ENCODE results near the gene BTBD7. TPM values are rescaled to one million over a fixed set of nuclear protein-coding genes. Genes with fewer than 3 reads are reported as not detected.
A peak's percentile ranks its signal among the peaks of the same experiment; 100 is the strongest.
"Not testable (repeated sequence)": the region's sequence is repeated elsewhere in the genome, so short reads cannot be mapped to it uniquely, and the experiment has no call there.

Gene BTBD7
- total RNA-seq, 2 donors from 2014 or later: 10.1 to 15.9 TPM

DNA sequence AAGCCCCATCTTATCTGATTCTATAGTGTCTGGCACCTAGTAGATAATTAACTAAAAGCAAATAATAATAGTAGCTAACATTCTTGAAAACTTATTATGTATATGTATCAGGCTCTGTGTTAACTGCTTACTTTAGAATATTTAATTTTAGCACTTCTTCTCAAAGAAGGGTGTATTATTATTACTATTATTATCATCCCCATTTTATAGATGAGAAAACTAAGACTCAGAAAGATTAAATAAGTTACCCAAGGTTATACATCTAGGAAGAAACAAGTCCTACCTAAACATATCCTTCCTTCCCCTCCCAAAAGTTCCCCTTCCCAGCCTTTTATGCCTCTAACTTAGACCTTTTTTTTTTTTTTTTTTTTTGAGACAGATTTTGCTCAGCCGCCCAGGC lies 64.4 kb downstream of the BTBD7 start:
- H3K4me1 Mint-ChIP-seq: peaks cover 22% of the 10 kb centered on the region
- no peak for ATAC-seq (replicated peaks)
- H3K4me3 Mint-ChIP-seq: no peak overlapping the region
- H3K27ac Mint-ChIP-seq: peak overlapping the region; percentile 52
- no peaks in the 10 kb centered on the region for H3K27me3 Mint-ChIP-seq
- H3K9me3 Mint-ChIP-seq: no peaks in the 10 kb centered on the region
- H3K36me3 Mint-ChIP-seq (ENCODE audit: low read depth): peaks cover 20% of the 10 kb centered on the region

DNA sequence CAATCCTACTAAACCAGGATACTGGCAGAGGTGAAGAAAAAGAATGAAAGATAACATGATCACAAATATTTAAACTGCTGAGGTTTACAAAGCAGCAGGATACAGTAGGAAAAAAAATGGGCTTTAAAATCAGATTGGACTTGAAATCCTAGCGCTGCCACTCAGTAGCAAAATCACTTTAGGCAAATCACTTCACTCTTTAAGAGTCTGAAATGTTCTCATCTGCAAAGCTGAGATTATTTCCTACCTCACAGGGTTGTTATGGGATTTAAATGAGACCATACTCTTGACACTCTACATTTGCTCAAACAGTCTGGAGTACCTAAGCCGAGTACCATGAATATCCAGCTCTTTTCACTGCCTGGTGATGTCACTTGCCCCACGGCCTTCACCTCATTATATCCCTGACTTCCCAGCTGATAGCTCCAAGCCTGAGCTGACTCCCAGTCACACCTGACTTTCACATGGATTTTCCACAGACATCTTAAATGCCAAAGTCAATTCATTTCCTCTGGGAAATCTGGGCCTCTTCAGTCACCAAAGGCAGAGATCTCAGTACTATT lies 65.6 kb downstream of the BTBD7 start:
- Mint-ChIP-seq H3K27me3 (no peaks in the 10 kb centered on the region), H3K4me1 (peaks cover 19% of the 10 kb centered on the region), H3K36me3 (ENCODE audit: low read depth) (peaks cover 29% of the 10 kb centered on the region), H3K27ac (peak overlapping the region; percentile 53), H3K9me3 (no peaks in the 10 kb centered on the region), H3K4me3 (no peak overlapping the region)
- ATAC-seq (replicated peaks): no peak

DNA sequence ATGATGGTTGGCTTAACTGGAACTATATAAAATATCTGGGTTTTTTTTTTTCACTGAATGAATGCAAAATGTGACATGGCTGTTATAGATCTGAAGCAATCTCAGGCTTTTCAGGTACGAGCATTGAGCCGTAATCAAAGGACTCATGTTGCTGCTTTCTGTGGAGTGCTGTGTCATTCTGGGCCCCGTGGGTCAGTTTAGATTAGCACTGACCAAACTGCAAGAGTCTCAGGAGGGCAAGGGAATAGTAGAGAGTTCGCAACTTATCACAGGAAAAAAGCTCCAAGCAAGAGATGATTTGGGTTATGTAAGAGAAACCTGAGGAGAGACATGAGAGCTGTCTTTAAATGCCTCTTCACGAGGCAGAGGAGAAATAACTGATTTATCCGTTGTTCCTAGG lies 66.7 kb downstream of the BTBD7 start:
- ATAC-seq (replicated peaks): no peak
- peaks cover 33% of the 10 kb centered on the region for H3K36me3 Mint-ChIP-seq (ENCODE audit: low read depth)
- peaks cover 15% of the 10 kb centered on the region for H3K4me1 Mint-ChIP-seq
- no peak overlapping the region for H3K4me3 Mint-ChIP-seq
- H3K9me3 Mint-ChIP-seq: no peaks in the 10 kb centered on the region
- no peak overlapping the region for H3K27ac Mint-ChIP-seq
- H3K27me3 Mint-ChIP-seq: no peaks in the 10 kb centered on the region

DNA sequence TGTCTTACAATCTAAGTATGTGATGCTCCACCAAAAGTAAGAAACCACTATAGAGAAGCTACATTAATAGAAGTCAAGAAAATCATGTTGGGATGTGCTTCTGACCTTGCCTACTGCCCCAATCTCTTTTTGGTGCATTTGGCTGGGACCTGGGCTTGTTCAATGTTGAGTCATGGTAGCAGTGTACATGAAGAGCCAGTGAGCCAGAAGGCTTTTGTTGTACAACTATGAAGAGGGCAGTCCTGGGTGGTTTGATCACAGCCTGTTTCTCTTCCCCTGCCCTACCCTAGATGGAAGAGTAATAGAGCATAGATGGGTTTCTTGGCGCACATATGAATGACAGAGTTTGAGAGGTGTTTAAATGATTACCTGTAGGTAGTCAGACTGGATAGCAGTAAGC lies 69.4 kb downstream of the BTBD7 start:
- H3K4me3 Mint-ChIP-seq: no peak overlapping the region
- H3K27me3 Mint-ChIP-seq: no peaks in the 10 kb centered on the region
- H3K36me3 Mint-ChIP-seq (ENCODE audit: low read depth): peaks cover 50% of the 10 kb centered on the region
- no peak for ATAC-seq (replicated peaks)
- no peak overlapping the region for H3K27ac Mint-ChIP-seq
- H3K9me3 Mint-ChIP-seq: no peaks in the 10 kb centered on the region
- H3K4me1 Mint-ChIP-seq: peaks cover 13% of the 10 kb centered on the region

DNA sequence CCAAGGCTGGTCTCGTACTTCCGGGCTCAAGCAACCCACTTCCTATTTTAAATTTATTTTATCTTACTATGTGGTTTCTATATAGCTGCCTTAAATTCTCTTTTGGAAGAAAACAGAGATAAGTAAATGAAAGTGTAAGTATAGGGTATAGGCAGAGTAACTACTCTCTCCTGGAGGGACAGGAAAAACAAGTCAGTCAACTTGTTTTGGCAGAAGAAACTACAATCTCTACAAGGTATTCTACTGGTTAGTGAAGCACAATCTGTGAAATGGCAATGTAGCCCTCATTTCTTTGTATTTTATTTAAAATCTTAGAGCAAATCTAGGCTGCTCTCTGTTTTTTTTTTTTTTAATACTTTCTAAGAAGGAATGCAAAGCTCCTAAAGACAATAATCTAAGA lies 70.4 kb downstream of the BTBD7 start:
- Mint-ChIP-seq H3K27ac (no peak overlapping the region), H3K27me3 (no peaks in the 10 kb centered on the region), H3K9me3 (no peaks in the 10 kb centered on the region), H3K4me3 (no peak overlapping the region), H3K36me3 (ENCODE audit: low read depth) (peaks cover 57% of the 10 kb centered on the region), H3K4me1 (peaks cover 8% of the 10 kb centered on the region)
- no peak for ATAC-seq (replicated peaks)

DNA sequence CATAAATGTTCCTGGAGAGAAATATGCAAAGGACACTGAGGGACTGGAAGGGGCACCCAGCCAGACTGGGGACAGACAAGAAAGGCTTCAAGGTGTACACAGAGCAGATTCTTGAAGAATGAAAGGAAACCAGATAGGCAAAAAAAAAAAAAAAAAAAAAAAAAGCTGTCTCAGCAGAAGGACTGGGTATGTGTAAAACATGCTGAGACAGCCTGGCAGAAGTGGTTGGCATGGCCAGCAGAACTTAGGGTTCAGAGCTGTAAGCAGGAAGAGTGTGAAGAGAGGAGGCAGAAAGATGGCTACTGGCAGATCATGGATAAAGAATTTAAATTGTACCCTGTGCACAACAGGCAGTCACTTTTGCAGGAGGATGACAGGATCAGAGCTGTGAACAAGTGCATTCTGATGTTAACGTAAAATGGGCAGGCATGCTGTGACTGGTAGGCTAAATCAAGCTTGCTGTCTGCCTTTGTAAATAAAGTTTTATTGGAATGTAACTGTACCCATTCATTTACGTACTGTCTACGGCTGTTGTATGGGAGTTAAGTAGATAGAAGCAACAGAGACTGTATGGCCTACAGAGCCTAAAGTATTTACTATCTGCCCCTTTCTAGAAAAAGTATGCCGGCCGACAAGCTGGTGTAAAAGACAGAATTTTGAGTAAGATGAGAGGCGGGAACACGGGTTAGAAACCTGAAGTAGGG lies 83.6 kb downstream of the BTBD7 start:
- no peaks in the 10 kb centered on the region for H3K4me1 Mint-ChIP-seq
- ATAC-seq (replicated peaks): no peak
- no peaks in the 10 kb centered on the region for H3K27me3 Mint-ChIP-seq
- peak overlapping the region; percentile 84 for H3K27ac Mint-ChIP-seq
- H3K36me3 Mint-ChIP-seq (ENCODE audit: low read depth): peaks cover 84% of the 10 kb centered on the region
- no peak overlapping the region for H3K4me3 Mint-ChIP-seq
- H3K9me3 Mint-ChIP-seq: no peaks in the 10 kb centered on the region

DNA sequence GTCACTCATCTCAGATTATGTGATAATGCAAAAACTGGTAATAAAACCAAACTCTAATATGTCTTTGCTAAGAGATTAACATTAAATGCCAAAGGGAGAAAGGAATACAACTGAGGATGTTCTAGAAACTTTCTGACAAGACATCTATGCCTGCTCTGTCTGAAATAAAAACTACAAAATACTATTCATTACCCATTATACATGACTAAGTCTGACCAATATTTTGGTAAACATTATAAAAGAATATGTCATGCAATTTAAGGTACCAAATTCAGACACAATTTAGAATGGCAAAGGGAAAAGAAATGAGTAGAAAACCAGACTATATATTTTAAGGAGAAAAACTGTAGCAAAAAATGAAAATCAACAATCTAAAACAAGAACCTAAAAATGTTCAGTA lies 86.3 kb downstream of the BTBD7 start:
- Mint-ChIP-seq H3K4me3 (no peak overlapping the region), H3K27ac (no peak overlapping the region), H3K36me3 (ENCODE audit: low read depth) (peaks cover 89% of the 10 kb centered on the region), H3K27me3 (no peaks in the 10 kb centered on the region), H3K4me1 (no peaks in the 10 kb centered on the region), H3K9me3 (no peaks in the 10 kb centered on the region)
- ATAC-seq (replicated peaks): no peak

DNA sequence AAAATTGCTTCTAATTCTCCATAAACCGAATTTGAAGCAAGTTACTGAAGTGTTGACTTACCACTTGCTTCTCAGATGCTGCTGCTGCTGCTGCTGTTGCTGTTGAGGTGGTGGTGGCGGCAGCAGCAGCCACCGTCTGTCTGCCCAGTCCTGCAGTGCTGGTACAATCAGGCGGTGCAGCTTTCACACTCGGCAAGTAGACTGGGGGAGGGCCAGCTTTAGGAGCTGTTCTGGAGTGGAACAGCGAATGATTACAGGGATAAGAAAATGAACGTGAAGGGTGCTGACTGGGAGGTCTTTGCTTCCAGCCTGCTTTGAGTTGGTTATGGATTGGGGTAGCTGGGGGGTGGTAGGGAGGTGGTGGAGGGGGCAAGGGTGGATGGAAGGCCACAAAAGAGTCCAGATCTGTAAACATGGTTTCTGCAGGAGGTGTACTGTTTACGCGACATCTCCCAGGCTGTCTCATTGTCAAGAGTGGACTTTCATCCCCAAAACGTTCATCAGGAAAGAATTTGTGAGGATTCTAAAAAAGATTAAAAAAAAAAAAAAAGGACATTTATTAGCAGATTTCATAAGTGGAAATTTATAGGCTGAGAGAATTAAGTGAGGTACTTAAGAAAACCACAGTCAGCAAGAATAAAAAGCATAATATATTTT lies 86.9 kb downstream of the BTBD7 start:
- no peaks in the 10 kb centered on the region for H3K4me1 Mint-ChIP-seq
- peaks cover 89% of the 10 kb centered on the region for H3K36me3 Mint-ChIP-seq (ENCODE audit: low read depth)
- no peak overlapping the region for H3K27ac Mint-ChIP-seq
- no peaks in the 10 kb centered on the region for H3K9me3 Mint-ChIP-seq
- H3K4me3 Mint-ChIP-seq: no peak overlapping the region
- ATAC-seq (replicated peaks): no peak
- H3K27me3 Mint-ChIP-seq: no peaks in the 10 kb centered on the region

DNA sequence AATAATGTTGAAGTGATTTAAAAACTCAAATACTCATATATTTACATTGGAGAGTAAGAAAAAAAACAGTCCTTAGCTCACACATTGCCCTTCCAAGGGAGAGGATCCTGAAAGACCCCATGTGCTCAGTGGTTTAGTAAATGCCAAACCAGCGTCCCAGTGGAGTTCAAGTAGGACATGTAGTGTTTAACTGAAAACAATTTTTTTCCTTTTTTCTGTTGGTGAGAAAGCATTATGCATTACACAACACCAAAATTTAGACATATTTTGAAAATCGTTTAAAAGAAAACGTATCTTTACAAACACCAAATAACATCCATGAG lies 92.2 kb downstream of the BTBD7 start:
- Mint-ChIP-seq H3K27me3 (no peaks in the 10 kb centered on the region), H3K9me3 (no peaks in the 10 kb centered on the region), H3K27ac (no peak overlapping the region), H3K4me3 (no peak overlapping the region), H3K36me3 (ENCODE audit: low read depth) (peaks cover 50% of the 10 kb centered on the region), H3K4me1 (no peaks in the 10 kb centered on the region)
- ATAC-seq (replicated peaks): no peak

DNA sequence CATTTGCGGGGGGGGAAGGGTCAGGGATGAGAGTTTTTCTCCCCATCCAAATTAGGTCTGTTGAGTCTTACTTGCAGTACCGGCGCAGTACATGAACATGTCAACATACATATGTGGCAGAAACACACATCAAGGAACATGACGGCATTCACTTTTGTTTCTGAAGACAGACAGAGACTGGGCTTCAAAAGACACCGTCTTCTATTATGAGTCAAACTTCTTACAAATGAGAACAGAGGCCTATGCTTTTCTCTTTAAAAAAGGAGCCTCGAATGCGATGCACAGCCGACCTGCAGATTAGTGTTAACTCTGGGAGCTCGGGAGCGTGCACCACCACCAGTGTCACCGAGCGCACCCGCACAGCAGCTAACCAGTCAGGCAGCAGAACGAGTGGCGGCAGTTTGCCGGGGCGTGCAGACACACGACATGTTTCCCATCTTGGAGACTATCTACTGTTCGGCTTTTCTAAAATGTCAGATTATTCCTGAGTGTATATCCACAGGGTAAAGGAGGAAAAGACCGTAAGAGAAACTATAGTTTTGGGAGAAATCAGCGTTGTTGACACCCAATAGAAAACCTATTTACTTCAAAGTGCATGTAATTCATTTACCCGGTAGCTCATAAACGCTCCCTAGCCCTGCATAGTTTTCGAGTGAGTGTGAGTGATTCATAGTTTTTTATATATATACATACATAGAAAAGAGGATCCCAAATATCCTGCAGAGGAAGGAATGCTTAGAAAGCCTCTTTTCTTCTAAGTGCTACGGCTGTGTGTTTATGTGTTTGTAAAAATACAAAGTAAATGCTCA lies 92.8 kb downstream of the BTBD7 start:
- H3K27ac Mint-ChIP-seq: no peak overlapping the region
- no peak overlapping the region for H3K4me3 Mint-ChIP-seq
- no peaks in the 10 kb centered on the region for H3K27me3 Mint-ChIP-seq
- H3K36me3 Mint-ChIP-seq (ENCODE audit: low read depth): peaks cover 44% of the 10 kb centered on the region
- H3K4me1 Mint-ChIP-seq: peaks cover 2% of the 10 kb centered on the region
- no peaks in the 10 kb centered on the region for H3K9me3 Mint-ChIP-seq
- ATAC-seq (replicated peaks): no peak

DNA sequence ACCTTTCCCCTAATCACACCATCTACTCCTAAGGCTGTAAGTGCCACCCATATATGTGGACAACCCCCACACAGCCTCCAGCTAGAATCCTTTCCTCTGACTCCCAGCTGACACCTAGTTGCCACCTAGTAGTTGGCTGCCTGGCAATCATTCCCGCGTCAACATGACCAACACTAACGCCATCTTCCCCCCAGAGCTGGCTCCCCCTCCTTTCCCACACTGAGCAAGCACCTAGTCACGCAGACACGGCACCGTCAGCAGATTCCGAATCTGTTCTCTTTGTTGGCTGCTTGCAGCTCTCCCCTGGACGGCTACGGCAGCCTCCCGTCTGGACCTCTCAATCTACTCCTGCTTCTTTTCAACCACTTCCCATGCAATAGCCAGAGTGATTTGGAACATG lies 98.0 kb downstream of the BTBD7 start:
- Mint-ChIP-seq H3K27ac (no peak overlapping the region), H3K4me1 (peaks cover 18% of the 10 kb centered on the region), H3K4me3 (no peak overlapping the region), H3K27me3 (no peaks in the 10 kb centered on the region), H3K36me3 (ENCODE audit: low read depth) (peaks cover 2% of the 10 kb centered on the region), H3K9me3 (no peaks in the 10 kb centered on the region)
- no peak for ATAC-seq (replicated peaks)

DNA sequence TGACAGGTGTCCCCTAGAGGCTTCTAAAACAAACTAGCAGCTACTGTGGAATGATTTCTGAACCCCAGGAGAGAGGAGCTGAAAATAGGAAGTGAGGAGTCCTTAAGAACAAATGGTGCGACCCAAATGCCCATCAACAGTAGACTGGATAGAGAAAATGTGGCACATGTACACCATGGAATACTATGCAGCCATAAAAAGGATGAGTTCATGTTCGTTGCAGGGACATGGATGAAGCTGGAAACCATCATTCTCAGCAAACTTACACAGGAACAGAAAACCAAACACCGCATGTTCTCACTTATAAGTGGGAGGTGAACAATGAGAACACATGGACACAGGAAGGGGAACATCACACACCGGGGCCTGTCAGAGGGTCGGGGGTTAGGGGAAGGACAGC lies 99.8 kb downstream of the BTBD7 start:
- H3K4me3 Mint-ChIP-seq; H3K27ac Mint-ChIP-seq; H3K27me3 Mint-ChIP-seq; ATAC-seq (replicated peaks); H3K9me3 Mint-ChIP-seq: not testable (repeated sequence)
- peaks cover 18% of the 10 kb centered on the region for H3K4me1 Mint-ChIP-seq
- H3K36me3 Mint-ChIP-seq (ENCODE audit: low read depth): peaks cover 17% of the 10 kb centered on the region

DNA sequence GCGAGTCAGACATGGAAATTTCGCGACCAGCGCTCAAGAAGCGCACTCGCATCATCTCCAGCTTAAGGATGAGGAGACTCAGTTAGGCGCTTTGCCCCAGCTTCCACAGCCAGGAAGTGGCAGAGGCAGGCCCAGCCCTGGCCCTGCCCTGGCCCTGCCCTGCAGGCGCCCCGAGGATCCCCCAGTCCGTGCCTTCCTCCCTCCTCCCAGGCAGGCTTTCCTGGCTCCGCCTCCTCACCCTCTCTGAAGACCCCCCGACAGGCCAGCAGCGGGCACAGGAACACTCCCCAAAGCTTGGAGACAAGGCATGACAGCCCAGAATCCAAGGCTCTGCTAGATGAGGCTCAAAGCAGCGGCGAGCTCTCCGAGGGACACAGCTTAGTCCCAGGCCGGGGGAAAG lies 100.7 kb downstream of the BTBD7 start:
- H3K27ac Mint-ChIP-seq: no peak overlapping the region
- peaks cover 18% of the 10 kb centered on the region for H3K4me1 Mint-ChIP-seq
- peaks cover 26% of the 10 kb centered on the region for H3K36me3 Mint-ChIP-seq (ENCODE audit: low read depth)
- H3K27me3 Mint-ChIP-seq: no peaks in the 10 kb centered on the region
- H3K9me3 Mint-ChIP-seq: no peaks in the 10 kb centered on the region
- ATAC-seq (replicated peaks): no peak
- no peak overlapping the region for H3K4me3 Mint-ChIP-seq

DNA sequence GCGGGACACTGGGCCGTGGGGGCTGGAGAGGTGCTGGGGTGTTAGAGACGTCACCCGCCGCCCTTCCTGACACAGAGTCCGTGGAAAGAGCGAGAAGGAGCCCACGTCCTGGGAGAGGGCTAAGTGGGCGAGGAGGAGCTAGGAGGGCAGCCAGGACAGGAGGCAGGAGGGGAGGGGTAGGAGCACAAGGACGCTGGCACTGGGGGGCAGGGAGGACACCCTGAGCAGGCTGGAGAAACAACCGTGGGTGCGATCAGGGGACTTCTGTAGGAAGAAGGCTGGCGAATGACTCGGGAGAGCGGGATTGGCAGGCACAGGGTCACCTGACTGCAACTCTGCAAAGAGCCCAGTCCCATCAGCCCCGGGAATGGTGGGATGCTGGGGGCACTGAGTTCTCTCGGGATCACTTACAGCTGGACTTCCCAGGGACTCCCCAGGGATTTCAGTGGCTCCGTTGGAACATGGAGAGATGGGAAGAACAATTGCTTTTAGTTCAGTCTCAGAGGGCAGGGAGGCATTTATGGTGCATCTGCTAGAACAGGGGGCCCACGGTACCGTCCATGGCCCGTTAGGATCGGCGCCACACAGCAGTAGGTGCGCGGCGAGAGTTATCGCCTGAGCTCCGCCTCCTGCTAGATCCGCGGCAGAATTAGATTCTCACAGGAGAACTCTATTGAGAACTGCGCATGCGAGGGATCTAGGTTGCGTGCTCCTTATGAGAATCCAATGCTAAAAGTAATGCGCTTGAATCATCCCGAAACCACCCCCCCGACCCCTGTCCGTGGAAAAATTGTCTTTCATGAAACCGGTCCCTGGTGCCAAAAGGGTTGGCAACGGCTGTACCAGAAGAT lies 101.5 kb downstream of the BTBD7 start:
- ATAC-seq (replicated peaks): peak; percentile 69
- H3K27ac Mint-ChIP-seq: peak overlapping the region; percentile 61
- H3K27me3 Mint-ChIP-seq: no peaks in the 10 kb centered on the region
- peaks cover 18% of the 10 kb centered on the region for H3K4me1 Mint-ChIP-seq
- H3K36me3 Mint-ChIP-seq (ENCODE audit: low read depth): peaks cover 34% of the 10 kb centered on the region
- H3K9me3 Mint-ChIP-seq: no peaks in the 10 kb centered on the region
- peak overlapping the region; percentile 75 for H3K4me3 Mint-ChIP-seq

Measured in activated T-helper 17 cell treated with anti-CD3 and anti-CD28 coated beads, Interleukin-2, amount 50 U/mL, for 72 hours (primary cell).